PFSK-1 (cell line): ENCODE results near the gene IL17C.

Source experiments
- FOXP2 ChIP-seq: optimal IDR thresholded peaks from 2 replicates; pipeline ENCODE3; 2011; ENCODE audit warnings: borderline replicate concordance, control low read depth, inconsistent platforms; ENCODE audit not compliant: insufficient read depth; ENCODE audit errors: extremely low read length, extremely low read depth
- POLR2AphosphoS5 ChIP-seq: IDR thresholded peaks from 2 replicates; pipeline ENCODE4 v1.6.1; 2012; ENCODE audit warnings: low read depth, mild to moderate bottlenecking, control low read depth, low read length, moderate library complexity
- REST ChIP-seq, 2 experiments: IDR thresholded peaks; 2 replicates each; pipeline versions ENCODE4 v1.6.1 to v1.8.0; 2011 to 2012; ENCODE audit warnings: low read depth in 2 of 2, low read length in 2 of 2, control low read depth in 1 of 2, inconsistent platforms in 1 of 2, mild to moderate bottlenecking in 1 of 2, moderate library complexity in 1 of 2; ENCODE audit not compliant: insufficient read depth in 1 of 2
- SIN3A ChIP-seq: IDR thresholded peaks from 2 replicates; pipeline ENCODE4 v1.6.1; 2012; ENCODE audit warnings: mild to moderate bottlenecking, low read length, moderate library complexity, borderline replicate concordance; ENCODE audit not compliant: insufficient read depth
- TAF1 ChIP-seq: IDR thresholded peaks from 2 replicates; pipeline ENCODE4 v1.6.1; 2012; ENCODE audit warnings: low read length, control low read depth, borderline replicate concordance; ENCODE audit not compliant: insufficient read depth

Gene IL17C

DNA sequence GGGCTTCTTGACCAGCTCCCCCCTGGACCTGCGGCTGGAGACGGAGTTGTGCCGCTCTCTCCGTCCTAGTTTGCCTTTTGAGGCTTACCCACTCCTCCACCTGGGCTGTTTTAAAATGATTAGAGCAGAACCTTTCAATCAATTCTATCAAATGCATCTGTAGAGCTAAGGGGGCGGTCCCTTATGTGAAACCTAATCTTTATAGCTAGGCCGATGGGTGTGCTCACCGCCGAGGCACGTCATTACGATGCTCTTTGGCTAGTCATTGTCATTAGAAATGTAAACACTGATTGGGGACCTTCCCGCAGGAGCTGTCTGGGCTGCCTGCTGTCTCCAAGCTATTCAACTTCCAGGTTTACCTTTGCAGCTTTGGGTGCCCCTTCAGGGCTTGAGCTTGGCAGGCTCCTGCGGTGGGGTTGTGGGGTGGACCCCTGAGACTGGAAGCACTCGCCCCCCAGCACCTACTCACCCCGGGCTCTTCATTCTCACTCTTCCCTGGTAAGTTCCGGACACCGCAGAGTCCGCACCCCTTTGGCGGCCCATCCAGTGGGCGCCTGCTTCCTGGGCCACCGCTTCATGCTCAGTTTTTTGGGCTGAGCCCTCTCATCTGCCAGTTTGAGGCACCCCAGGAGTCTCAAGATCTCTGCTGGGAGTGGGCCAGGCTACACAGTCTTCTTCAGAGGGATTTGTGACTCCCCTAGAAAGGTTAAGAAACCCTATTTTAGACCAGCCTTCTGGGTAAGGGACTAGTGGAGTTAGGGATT, 20.9 kb upstream of the IL17C start:
- TF ChIP-seq FOXP2 (no peak), REST (IDR thresholded peaks at IDR 0.05; ENCODE audit: insufficient read depth in 1 of 2, low read depth in 2 of 2, low read length in 2 of 2) (no peak), POLR2AphosphoS5 (no peak), SIN3A (no peak)

DNA sequence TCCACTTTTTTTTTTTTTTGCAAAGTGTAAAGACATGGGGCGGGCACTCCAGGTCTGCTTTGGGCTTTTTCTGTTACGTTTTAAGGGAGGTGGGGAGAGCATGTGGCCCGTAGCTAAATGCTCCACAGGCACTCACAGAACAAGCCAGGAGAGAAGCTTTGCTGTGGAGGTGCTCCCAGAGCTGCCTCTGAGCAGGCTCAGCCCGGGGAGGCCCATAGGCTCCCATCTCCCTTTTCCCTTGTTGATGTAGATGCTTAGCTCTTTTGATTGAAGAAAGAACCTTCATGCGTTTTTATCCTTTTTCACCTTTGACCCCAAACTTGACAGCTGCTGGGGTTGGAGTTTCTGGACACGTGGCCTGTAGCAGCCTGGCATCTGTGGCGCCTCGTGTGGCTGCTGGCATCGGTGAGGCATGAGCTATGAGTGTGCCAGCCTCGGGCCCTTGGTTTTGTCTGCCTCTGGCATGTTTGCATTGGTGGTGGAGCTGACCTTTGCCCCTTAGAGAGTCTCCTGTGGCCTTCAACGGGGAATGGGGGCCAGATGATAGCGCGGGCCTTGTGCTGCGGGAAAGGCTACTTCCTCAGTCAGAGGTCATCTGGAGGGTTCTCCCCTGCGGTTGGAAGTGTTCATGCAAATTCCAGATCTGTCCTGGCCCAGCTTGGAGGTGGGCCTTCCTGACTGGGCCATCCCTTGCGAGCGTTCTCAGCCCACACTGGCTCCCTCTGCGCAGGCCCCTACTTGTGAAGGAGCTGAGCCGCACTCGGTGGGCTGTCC, 20.0 kb upstream of the IL17C start:
- TF ChIP-seq POLR2AphosphoS5 (no peak), SIN3A (no peak), REST (IDR thresholded peaks at IDR 0.05; ENCODE audit: insufficient read depth in 1 of 2, low read depth in 2 of 2, low read length in 2 of 2) (no peak), TAF1 (no peak), FOXP2 (no peak)

DNA sequence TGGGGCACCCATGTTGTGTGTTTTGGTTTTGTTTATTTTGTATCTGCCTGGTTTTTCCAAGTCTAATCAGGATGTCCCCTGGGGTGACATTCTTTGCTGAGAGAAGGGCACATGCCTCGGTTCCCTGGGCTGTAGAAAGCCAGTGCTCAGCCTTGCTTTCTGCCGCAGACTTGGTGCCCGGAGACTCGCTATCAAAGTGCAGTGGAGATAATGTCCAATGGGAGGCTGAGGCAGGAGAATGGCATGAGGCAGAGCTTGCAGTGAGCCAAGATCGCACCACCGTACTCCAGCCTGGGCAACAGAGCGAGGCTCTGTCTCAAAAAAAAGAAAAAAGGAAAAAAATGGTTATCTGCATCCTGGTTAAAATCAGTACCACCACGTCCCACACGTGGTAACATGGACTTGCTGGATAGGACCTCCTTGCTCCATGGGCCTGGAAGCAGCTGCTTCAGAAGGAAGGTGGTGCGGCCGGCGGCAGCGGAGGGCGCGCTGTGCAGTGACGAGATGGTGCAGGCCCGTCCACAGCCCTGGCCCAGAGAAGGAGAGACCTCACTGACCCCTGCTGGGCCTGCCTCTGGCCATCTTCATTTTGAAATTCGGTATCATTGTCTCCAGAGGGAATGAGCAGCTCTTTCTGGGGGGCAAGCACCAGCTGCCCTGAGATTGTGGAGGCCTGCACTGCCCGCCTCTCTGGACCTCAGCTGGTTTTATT, 19.3 kb upstream of the IL17C start:
- TF ChIP-seq REST (IDR thresholded peaks at IDR 0.05; ENCODE audit: insufficient read depth in 1 of 2, low read depth in 2 of 2, low read length in 2 of 2) (no peak), SIN3A (no peak), TAF1 (no peak), FOXP2 (no peak), POLR2AphosphoS5 (no peak)

GRCh38 chr16:88619859-88620815, 18.2 kb upstream of the IL17C start:
- TF ChIP-seq POLR2AphosphoS5 = no peak

DNA sequence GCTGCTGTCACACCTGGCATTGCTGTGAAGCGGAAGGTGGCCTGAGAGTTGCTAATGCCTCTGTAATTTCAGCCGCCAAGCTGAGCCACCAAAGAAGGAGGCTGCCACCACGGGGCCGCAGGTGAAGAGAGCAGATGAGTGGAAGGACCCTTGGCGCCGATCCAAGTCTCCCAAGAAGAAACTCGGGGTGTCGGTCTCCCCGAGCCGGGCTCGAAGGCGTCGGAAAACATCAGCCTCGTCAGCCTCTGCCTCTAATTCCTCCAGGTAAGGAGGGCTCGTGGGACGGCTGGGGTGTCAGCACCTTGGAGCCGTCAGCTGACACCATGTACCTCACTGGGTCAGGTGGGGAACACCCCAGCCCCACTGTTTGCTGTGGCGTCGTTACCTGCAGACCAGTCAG, 16.2 kb upstream of the IL17C start:
- TF ChIP-seq REST (IDR thresholded peaks at IDR 0.05; ENCODE audit: insufficient read depth in 1 of 2, low read depth in 2 of 2, low read length in 2 of 2) = no peak
- TF ChIP-seq POLR2AphosphoS5 = no peak
- TF ChIP-seq SIN3A = no peak
- TF ChIP-seq FOXP2 = no peak
- no peak for TF ChIP-seq TAF1
